Activated naive CD4-positive, alpha-beta T cell treated with anti-CD3 and anti-CD28 coated beads, Interleukin-2, amount 50 U/mL, for 72 hours (primary cell): ENCODE measurements around the gene MMP15. TPM values are rescaled to one million over a fixed set of nuclear protein-coding genes. Genes with fewer than 3 reads are reported as not detected.
"Not testable (repeated sequence)": the region's sequence is repeated elsewhere in the genome, so short reads cannot be mapped to it uniquely, and the experiment has no call there.

ENCODE experiments used
- ATAC-seq, 2 donors: fragments of 150-1000 bp; cut with Tn5 transposase; 2 replicates each; pipeline ENCODE4 v1.10.0; 2021; ENCODE audit warnings: mild to moderate bottlenecking in 2 of 2, moderate library complexity in 2 of 2
- DNase-seq, 2 donors: peaks; one replicate each; pipeline ENCODE4 v3.0.0; 2021 to 2022; ENCODE audit warnings: low spot score in 2 of 2
- H3K27ac Mint-ChIP-seq, 2 donors: one replicate each; pipeline ENCODE4 v1.8.0; 2022; ENCODE audit warnings: mild to moderate bottlenecking in 2 of 2, mixed read lengths in 2 of 2
- H3K36me3 Mint-ChIP-seq, 2 donors: one replicate each; pipeline ENCODE4 v1.8.0; 2022; ENCODE audit warnings: mixed read lengths in 2 of 2
- H3K9me3 Mint-ChIP-seq, 2 donors: one replicate each; pipeline ENCODE4 v1.8.0; 2022; ENCODE audit warnings: mixed read lengths in 2 of 2
- total RNA-seq, 2 donors: library from RNA; stranded (reverse); gene quantifications; one replicate each; pipeline ENCODE4 v1.2.3, GENCODE V29; 2022

The MMP15 gene
- total RNA-seq, 2 donors from 2014 or later = 0.07 to 0.76 TPM

DNA sequence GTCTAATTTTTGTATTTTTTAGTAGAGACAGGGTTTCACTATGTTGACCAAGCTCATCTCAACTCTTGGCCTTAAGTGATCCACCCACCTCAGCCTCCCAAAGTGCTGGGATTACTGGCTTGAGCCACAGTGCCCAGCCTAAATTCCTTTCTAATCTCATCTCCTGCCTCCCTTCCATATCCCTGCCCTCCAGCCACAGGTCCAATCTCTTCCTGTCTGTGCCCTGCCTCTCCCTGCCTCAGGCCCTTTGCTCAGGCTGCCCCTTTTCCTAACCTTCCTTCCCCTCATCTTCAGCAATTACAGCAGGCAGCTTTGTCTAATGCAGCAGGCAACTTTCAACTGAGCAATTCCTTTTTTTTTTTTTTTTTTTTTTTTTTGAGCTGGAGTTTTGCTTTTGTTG is 56.8 kb downstream of the MMP15 start:
- H3K9me3 Mint-ChIP-seq = no peaks in the 10 kb centered on the region
- H3K36me3 Mint-ChIP-seq = no peaks in the 10 kb centered on the region
- ATAC-seq (no peak), DNase-seq (no peak)
- H3K27ac Mint-ChIP-seq = peak overlapping the region in 1 of 2 donors; percentile 31

DNA sequence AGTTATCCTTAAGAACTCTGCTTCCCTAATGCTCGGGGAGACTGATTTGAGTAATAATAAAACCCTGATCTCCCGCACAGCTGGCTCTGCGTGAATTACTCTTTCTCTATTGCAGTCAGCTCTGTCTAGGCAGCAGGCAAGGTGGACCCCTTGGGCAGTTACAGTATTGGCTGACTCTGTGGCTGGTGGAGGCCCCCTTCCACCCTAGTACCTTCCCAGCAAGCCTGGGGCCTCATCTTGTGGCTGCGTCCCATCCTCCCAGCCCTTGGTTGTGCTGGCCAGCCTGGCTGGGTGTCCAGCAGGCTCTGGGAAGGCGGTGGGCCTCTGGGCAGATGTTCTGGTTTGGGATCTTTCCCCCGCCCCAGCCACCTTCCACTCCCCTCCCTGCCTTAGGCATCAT is 59.1 kb downstream of the MMP15 start:
- no peaks in the 10 kb centered on the region for H3K36me3 Mint-ChIP-seq

DNA sequence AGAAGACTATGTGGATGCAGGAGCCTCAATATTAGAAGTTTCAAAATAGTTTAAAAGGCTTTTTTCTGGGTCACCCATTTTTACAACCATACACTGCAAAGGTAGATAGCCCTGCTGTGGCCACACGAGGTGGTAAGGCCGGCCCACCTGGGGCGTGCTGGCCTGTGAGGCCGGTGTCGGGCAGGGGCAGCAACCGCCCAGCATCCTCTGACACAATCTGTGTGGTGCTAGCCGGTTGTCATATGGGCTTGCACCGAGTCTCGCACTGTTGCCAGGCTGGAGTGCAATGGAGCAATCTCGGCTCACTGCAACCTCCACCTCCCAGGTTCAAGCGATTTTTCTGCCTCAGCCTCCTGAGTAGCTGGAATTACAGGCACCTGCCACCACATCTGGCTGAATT is 59.6 kb downstream of the MMP15 start:
- H3K36me3 Mint-ChIP-seq = no peaks in the 10 kb centered on the region
- no peak for ATAC-seq
- no peak for DNase-seq
- no peaks in the 10 kb centered on the region for H3K9me3 Mint-ChIP-seq
- no peak overlapping the region for H3K27ac Mint-ChIP-seq

More for the DNA sequence above, 59.1 kb downstream of the MMP15 start:
- H3K27ac Mint-ChIP-seq = no peak overlapping the region
- ATAC-seq (no peak), DNase-seq (no peak)
- no peaks in the 10 kb centered on the region for H3K9me3 Mint-ChIP-seq

- ATAC-seq = no peak
- no peaks in the 10 kb centered on the region for H3K36me3 Mint-ChIP-seq
- no peaks in the 10 kb centered on the region for H3K9me3 Mint-ChIP-seq
- DNase-seq = no peak
- H3K27ac Mint-ChIP-seq = peak overlapping the region in 1 of 2 donors; percentile 83
Observed at GRCh38 chr16:58085584-58086251, 60.2 kb downstream of the MMP15 start.

- no peak for ATAC-seq
Observed at GRCh38 chr16:58086381-58087208, 61.0 kb downstream of the MMP15 start.

GRCh38 chr16:58087209-58087913 is 61.8 kb downstream of the MMP15 start:
- DNase-seq (no peak), ATAC-seq (no peak)
- H3K9me3 Mint-ChIP-seq = no peaks in the 10 kb centered on the region
- no peak overlapping the region for H3K27ac Mint-ChIP-seq
- H3K36me3 Mint-ChIP-seq = no peaks in the 10 kb centered on the region

More at GRCh38 chr16:58086381-58087208, 61.0 kb downstream of the MMP15 start:
- Mint-ChIP-seq H3K9me3 (no peaks in the 10 kb centered on the region), H3K36me3 (no peaks in the 10 kb centered on the region), H3K27ac (no peak overlapping the region)
- no peak for DNase-seq

GRCh38 chr16:58088091-58088490 is 62.5 kb downstream of the MMP15 start:
- no peak for ATAC-seq
- Mint-ChIP-seq H3K27ac (no peak overlapping the region), H3K9me3 (no peaks in the 10 kb centered on the region), H3K36me3 (no peaks in the 10 kb centered on the region)
- DNase-seq = no peak

DNA sequence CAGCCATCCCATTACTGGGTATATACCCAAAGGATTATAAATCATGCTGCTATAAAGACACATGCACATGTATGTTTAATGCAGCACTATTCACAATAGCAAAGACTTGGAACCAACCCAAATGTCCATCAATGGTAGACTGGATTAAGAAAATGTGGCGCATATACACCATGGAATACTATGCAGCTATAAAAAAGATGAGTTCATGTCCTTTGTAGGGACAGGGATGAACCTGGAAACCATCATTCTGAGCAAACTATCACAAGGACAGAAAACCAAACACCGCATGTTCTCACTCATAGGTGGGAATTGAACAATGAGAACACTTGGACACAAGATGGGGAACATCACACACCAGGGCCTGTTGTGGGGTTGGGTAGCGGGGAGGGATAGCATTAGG is 64.8 kb downstream of the MMP15 start:
- H3K36me3 Mint-ChIP-seq, H3K9me3 Mint-ChIP-seq, H3K27ac Mint-ChIP-seq, ATAC-seq, DNase-seq: not testable (repeated sequence)

GRCh38 chr16:58094026-58094425 is 68.5 kb downstream of the MMP15 start:
- Mint-ChIP-seq H3K9me3 (no peaks in the 10 kb centered on the region), H3K36me3 (no peaks in the 10 kb centered on the region), H3K27ac (peak overlapping the region in 1 of 2 donors; percentile 52)
- ATAC-seq (no peak), DNase-seq (no peak)

- no peak for DNase-seq
Observed at GRCh38 chr16:58094791-58095574, 69.4 kb downstream of the MMP15 start.

DNA sequence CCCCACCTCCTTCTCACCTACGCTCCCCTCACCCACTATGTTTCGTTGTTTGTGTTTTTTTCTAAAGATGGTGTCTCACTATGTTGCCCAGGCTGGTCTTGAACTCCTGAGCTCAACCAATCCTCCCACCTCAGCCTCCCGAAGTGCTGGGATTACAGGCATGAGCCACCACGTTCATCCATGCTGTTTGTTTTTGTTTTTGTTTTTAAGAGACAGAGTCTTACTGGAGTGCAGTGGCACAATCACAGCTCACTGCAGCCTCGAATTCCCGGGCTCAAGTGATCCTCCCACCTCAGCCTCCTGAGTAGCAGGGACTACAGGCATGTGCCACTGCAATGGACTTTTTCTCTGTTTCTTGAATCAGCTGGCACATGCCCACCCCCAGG is 70.0 kb downstream of the MMP15 start:
- H3K36me3 Mint-ChIP-seq, H3K27ac Mint-ChIP-seq, DNase-seq, H3K9me3 Mint-ChIP-seq, ATAC-seq: not testable (repeated sequence)

More at GRCh38 chr16:58094791-58095574, 69.4 kb downstream of the MMP15 start:
- no peaks in the 10 kb centered on the region for H3K36me3 Mint-ChIP-seq
- no peak for ATAC-seq
- H3K9me3 Mint-ChIP-seq = no peaks in the 10 kb centered on the region
- no peak overlapping the region for H3K27ac Mint-ChIP-seq

DNA sequence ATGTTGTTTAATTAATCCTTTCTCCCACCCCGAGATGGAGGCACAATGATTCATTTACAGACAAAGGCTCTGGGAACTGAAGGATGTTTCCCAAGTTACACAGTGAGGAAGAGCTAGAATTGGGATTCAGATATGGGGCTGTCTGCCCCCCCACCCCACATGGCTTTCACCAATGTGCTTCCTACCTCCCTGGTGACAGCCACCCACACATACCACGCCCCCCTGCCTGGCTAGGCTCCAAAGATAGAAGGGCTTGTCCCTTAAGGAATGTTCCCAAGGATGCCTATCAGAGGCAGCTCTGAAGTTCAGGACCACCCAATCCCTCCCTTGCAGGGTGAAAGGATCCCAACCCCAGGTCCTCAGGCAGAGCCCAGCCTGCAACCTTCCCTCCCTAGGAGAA is 70.7 kb downstream of the MMP15 start:
- Mint-ChIP-seq H3K27ac (no peak overlapping the region), H3K9me3 (no peaks in the 10 kb centered on the region), H3K36me3 (no peaks in the 10 kb centered on the region)
- DNase-seq (no peak), ATAC-seq (no peak)

Other genes starting within 250 kb of the MMP15 start
- gene KIFC3, start 223.3 kb upstream of the MMP15 start, total RNA-seq = under 1 TPM; 0.16 to 0.64 TPM
- under 1 TPM in 1 of 2 donors, not detected in 1; 0.51 TPM for gene CNGB1, start 54.6 kb upstream of the MMP15 start, total RNA-seq
- 1 to 10 TPM; 3.1 to 5.6 TPM for gene ZNF319, start 25.1 kb upstream of the MMP15 start, total RNA-seq
- gene USB1, start 24.3 kb upstream of the MMP15 start, total RNA-seq = 10 to 100 TPM; 39.8 to 50.6 TPM
- 10 to 100 TPM; 36.6 to 40.4 TPM for gene CFAP20, start 103.6 kb downstream of the MMP15 start, total RNA-seq
- 10 to 100 TPM; 67.9 to 88.4 TPM for gene CSNK2A2, start 172.4 kb downstream of the MMP15 start, total RNA-seq